ENCODE results near the gene MSANTD2.

MSANTD2 gene

GRCh38 chr11:124757320-124757719, 42.9 kb downstream of the MSANTD2 start:
- DNase-seq (ENCODE audit: low spot score) = no peak
- no peak for ATAC-seq (ENCODE audit: low read depth)
- Histone ChIP-seq H3K36me3 (ENCODE audit: low read depth) (no peaks in the 10 kb centered on the region), H3K4me1 (ENCODE audit: insufficient read depth, poor library complexity, severe bottlenecking) (peaks cover 9% of the 10 kb centered on the region), H3K27me3 (ENCODE audit: insufficient read depth, poor library complexity, severe bottlenecking) (peaks cover 21% of the 10 kb centered on the region), H3K9me3 (ENCODE audit: severe bottlenecking) (no peaks in the 10 kb centered on the region), H3K4me3 (ENCODE audit: severe bottlenecking) (no peak overlapping the region), H3K27ac (ENCODE audit: poor library complexity, severe bottlenecking) (no peak overlapping the region)
- TF ChIP-seq CTCF (IDR thresholded peaks at IDR 0.05; ENCODE audit: poor library complexity, severe bottlenecking) = no peak

GRCh38 chr11:124756753-124757227, 43.4 kb downstream of the MSANTD2 start:
- ATAC-seq (ENCODE audit: low read depth) (no peak), DNase-seq (ENCODE audit: low spot score) (no peak)
- TF ChIP-seq CTCF (IDR thresholded peaks at IDR 0.05; ENCODE audit: poor library complexity, severe bottlenecking) = no peak
- Histone ChIP-seq H3K27ac (ENCODE audit: poor library complexity, severe bottlenecking) (no peak overlapping the region), H3K27me3 (ENCODE audit: insufficient read depth, poor library complexity, severe bottlenecking) (peaks cover 18% of the 10 kb centered on the region), H3K9me3 (ENCODE audit: severe bottlenecking) (no peaks in the 10 kb centered on the region), H3K4me3 (ENCODE audit: severe bottlenecking) (no peak overlapping the region), H3K36me3 (ENCODE audit: low read depth) (no peaks in the 10 kb centered on the region), H3K4me1 (ENCODE audit: insufficient read depth, poor library complexity, severe bottlenecking) (peaks cover 9% of the 10 kb centered on the region)

- H3K27me3 ChIP-seq (ENCODE audit: insufficient read depth, poor library complexity, severe bottlenecking) = peaks cover 12% of the 10 kb centered on the region
- ATAC-seq (ENCODE audit: low read depth) = no peak
- no peak for TF ChIP-seq CTCF (IDR thresholded peaks at IDR 0.05; ENCODE audit: poor library complexity, severe bottlenecking)
- peaks cover 9% of the 10 kb centered on the region for H3K4me1 ChIP-seq (ENCODE audit: insufficient read depth, poor library complexity, severe bottlenecking)
- H3K36me3 ChIP-seq (ENCODE audit: low read depth) = no peaks in the 10 kb centered on the region
- H3K27ac ChIP-seq (ENCODE audit: poor library complexity, severe bottlenecking) = no peak overlapping the region
- DNase-seq (ENCODE audit: low spot score) = no peak
- H3K9me3 ChIP-seq (ENCODE audit: severe bottlenecking) = no peaks in the 10 kb centered on the region
- no peak overlapping the region for H3K4me3 ChIP-seq (ENCODE audit: severe bottlenecking)
These were observed 44.0 kb downstream of the MSANTD2 start for GRCh38 chr11:124756033-124756752.

GRCh38 chr11:124754710-124755109, 45.5 kb downstream of the MSANTD2 start:
- no peak for ATAC-seq (ENCODE audit: low read depth)
- no peak for DNase-seq (ENCODE audit: low spot score)
- H3K36me3 ChIP-seq (ENCODE audit: low read depth) = no peaks in the 10 kb centered on the region

More at GRCh38 chr11:124754710-124755109, 45.5 kb downstream of the MSANTD2 start:
- H3K27ac ChIP-seq (ENCODE audit: poor library complexity, severe bottlenecking) = no peak overlapping the region
- no peak for TF ChIP-seq CTCF (IDR thresholded peaks at IDR 0.05; ENCODE audit: poor library complexity, severe bottlenecking)
- peaks cover 9% of the 10 kb centered on the region for H3K4me1 ChIP-seq (ENCODE audit: insufficient read depth, poor library complexity, severe bottlenecking)
- H3K4me3 ChIP-seq (ENCODE audit: severe bottlenecking) = no peak overlapping the region
- peaks cover 12% of the 10 kb centered on the region for H3K27me3 ChIP-seq (ENCODE audit: insufficient read depth, poor library complexity, severe bottlenecking)
- no peaks in the 10 kb centered on the region for H3K9me3 ChIP-seq (ENCODE audit: severe bottlenecking)
